Measurements from ENCODE around the gene SEPTIN10.

GRCh38 chr2:109604597-109604996 is 9.2 kb downstream of the SEPTIN10 start:
- TF ChIP-seq POLR2AphosphoS5 (IDR thresholded peaks at IDR 0.05), result no peak
- TF ChIP-seq CTCF (IDR thresholded peaks at IDR 0.05), result no peak
